ENCODE data around the gene C4A. TPM values are rescaled to one million over a fixed set of nuclear protein-coding genes. Genes with fewer than 3 reads are reported as not detected.

C4A gene
- total RNA-seq, 1 experiment from 2014 or later: 1.5 TPM

- Histone ChIP-seq H3K9me3 (no peaks in the 10 kb centered on the region), H3K36me3 (ENCODE audit: control insufficient read depth, insufficient read depth, low read length) (peaks cover 4% of the 10 kb centered on the region), H3K27me3 (replicated peaks; ENCODE audit: control insufficient read depth, insufficient read depth, low read length) (no peaks in the 10 kb centered on the region), H3K4me3 (ENCODE audit: low read depth, low read length) (no peak overlapping the region), H3K4me1 (peaks cover 32% of the 10 kb centered on the region)
- H3K4me1 Mint-ChIP-seq (ENCODE audit: low read depth, unreplicated experiment): peaks cover 40% of the 10 kb centered on the region
- no peak for DNase-seq
- ChIA-PET POLR2A (no interaction called here), CTCF (no interaction called here)
- intact Hi-C loops (cut with micrococcal nuclease; ENCODE audit: unreplicated experiment): no loop called here
- no TSS peak for BruUV-seq (replicated peaks)
- peaks cover 27% of the 10 kb centered on the region for H3K36me3 Mint-ChIP-seq (ENCODE audit: insufficient read depth, unreplicated experiment)
- H3K9me3 Mint-ChIP-seq (ENCODE audit: unreplicated experiment): no peaks in the 10 kb centered on the region
- no peaks in the 10 kb centered on the region for H3K27me3 Mint-ChIP-seq (ENCODE audit: insufficient read depth, unreplicated experiment)
- peak overlapping the region; percentile 94 for H3K27ac Mint-ChIP-seq (ENCODE audit: unreplicated experiment)
- TF ChIP-seq CTCF (IDR thresholded peaks at IDR 0.05; ENCODE audit: insufficient read depth in 1 of 2, low read depth in 1 of 2, low read length in 1 of 2, severe bottlenecking in 1 of 2, unreplicated experiment in 1 of 2): no peak
- H3K4me3 Mint-ChIP-seq (ENCODE audit: unreplicated experiment): peak overlapping the region; percentile 58
These were observed 34.7 kb upstream of the C4A start for GRCh38 chr6:31947070-31947675.

GRCh38 chr6:31947864-31948263, 34.0 kb upstream of the C4A start:
- Histone ChIP-seq H3K4me3 (ENCODE audit: low read depth, low read length) (no peak overlapping the region), H3K27me3 (replicated peaks; ENCODE audit: control insufficient read depth, insufficient read depth, low read length) (no peaks in the 10 kb centered on the region), H3K4me1 (peaks cover 32% of the 10 kb centered on the region), H3K9me3 (no peaks in the 10 kb centered on the region), H3K36me3 (ENCODE audit: control insufficient read depth, insufficient read depth, low read length) (peaks cover 5% of the 10 kb centered on the region)
- ChIA-PET CTCF (no interaction called here), POLR2A (no interaction called here)
- Mint-ChIP-seq H3K36me3 (ENCODE audit: insufficient read depth, unreplicated experiment) (peaks cover 29% of the 10 kb centered on the region), H3K4me3 (ENCODE audit: unreplicated experiment) (no peak overlapping the region), H3K4me1 (ENCODE audit: low read depth, unreplicated experiment) (peaks cover 37% of the 10 kb centered on the region), H3K27me3 (ENCODE audit: insufficient read depth, unreplicated experiment) (no peaks in the 10 kb centered on the region), H3K27ac (ENCODE audit: unreplicated experiment) (peak overlapping the region; percentile 94), H3K9me3 (ENCODE audit: unreplicated experiment) (no peaks in the 10 kb centered on the region)
- no peak for TF ChIP-seq CTCF (IDR thresholded peaks at IDR 0.05; ENCODE audit: insufficient read depth in 1 of 2, low read depth in 1 of 2, low read length in 1 of 2, severe bottlenecking in 1 of 2, unreplicated experiment in 1 of 2)
- intact Hi-C loops (cut with micrococcal nuclease; ENCODE audit: unreplicated experiment): no loop called here
- BruUV-seq (replicated peaks): no TSS peak
- DNase-seq: no peak

- no peaks in the 10 kb centered on the region for H3K9me3 ChIP-seq
- peaks cover 34% of the 10 kb centered on the region for H3K36me3 Mint-ChIP-seq (ENCODE audit: insufficient read depth, unreplicated experiment)
- no peaks in the 10 kb centered on the region for H3K27me3 ChIP-seq (replicated peaks; ENCODE audit: control insufficient read depth, insufficient read depth, low read length)
- no peak for TF ChIP-seq CTCF (IDR thresholded peaks at IDR 0.05; ENCODE audit: insufficient read depth in 1 of 2, low read depth in 1 of 2, low read length in 1 of 2, severe bottlenecking in 1 of 2, unreplicated experiment in 1 of 2)
- no peak overlapping the region for H3K4me3 ChIP-seq (ENCODE audit: low read depth, low read length)
- H3K36me3 ChIP-seq (ENCODE audit: control insufficient read depth, insufficient read depth, low read length): peaks cover 5% of the 10 kb centered on the region
- no peak overlapping the region for H3K4me3 Mint-ChIP-seq (ENCODE audit: unreplicated experiment)
- peaks cover 32% of the 10 kb centered on the region for H3K4me1 ChIP-seq
- H3K27ac Mint-ChIP-seq (ENCODE audit: unreplicated experiment): peak overlapping the region; percentile 94
- intact Hi-C loops (cut with micrococcal nuclease; ENCODE audit: unreplicated experiment): no loop called here
- POLR2A ChIA-PET: no interaction called here
- H3K4me1 Mint-ChIP-seq (ENCODE audit: low read depth, unreplicated experiment): peaks cover 41% of the 10 kb centered on the region
- CTCF ChIA-PET: no interaction called here
- no peaks in the 10 kb centered on the region for H3K9me3 Mint-ChIP-seq (ENCODE audit: unreplicated experiment)
- no TSS peak for BruUV-seq (replicated peaks)
- DNase-seq: no peak
- H3K27me3 Mint-ChIP-seq (ENCODE audit: insufficient read depth, unreplicated experiment): no peaks in the 10 kb centered on the region
These were observed 33.6 kb upstream of the C4A start for GRCh38 chr6:31948306-31948705.
